Bone marrow (tissue), 2 donors: Measurements from ENCODE around the gene VWA7.
A peak's percentile ranks its signal among the peaks of the same experiment; 100 is the strongest.

ENCODE experiments used
- DNase-seq, 2 donors: peaks; one replicate each; lab custom pipeline; 2025; lab: John Stamatoyannopoulos, UW

Gene VWA7

GRCh38 chr6:31758281-31758680 is 18.8 kb downstream of the VWA7 start:
- DNase-seq, result no peak

- DNase-seq, result no peak
Measured at GRCh38 chr6:31752739-31753319, 24.3 kb downstream of the VWA7 start.

GRCh38 chr6:31750411-31751022 is 26.6 kb downstream of the VWA7 start:
- no peak for DNase-seq

GRCh38 chr6:31749301-31750036 is 27.7 kb downstream of the VWA7 start:
- no peak for DNase-seq

- no peak for DNase-seq
Measured at GRCh38 chr6:31744422-31744821, 32.7 kb downstream of the VWA7 start.

- no peak for DNase-seq
Measured at GRCh38 chr6:31742894-31743293, 34.2 kb downstream of the VWA7 start.

- no peak for DNase-seq
Measured at GRCh38 chr6:31741815-31742214, 35.3 kb downstream of the VWA7 start.

- peak in 1 of 2 donors; percentile 45 for DNase-seq
Measured at GRCh38 chr6:31740397-31741223, 36.5 kb downstream of the VWA7 start.

- peak; percentile 84 to 95 for DNase-seq
Measured at GRCh38 chr6:31739639-31740396, 37.3 kb downstream of the VWA7 start, which contains the start of gene MSH5. Gene MSH5, plus strand, starts transcription at chr6:31740005. Its CDS starts 462 bp downstream, at chr6:31740467.

GRCh38 chr6:31737991-31738979 is 38.8 kb downstream of the VWA7 start:
- DNase-seq, result peak; percentile 63 to 99

GRCh38 chr6:31737315-31737990 is 39.7 kb downstream of the VWA7 start:
- DNase-seq, result peak; percentile 9 to 42

- peak in 1 of 2 donors; percentile 52 for DNase-seq
Measured at GRCh38 chr6:31736768-31737314, 40.3 kb downstream of the VWA7 start.

- DNase-seq, result peak; percentile 66 to 74
Measured at GRCh38 chr6:31736021-31736767, 40.9 kb downstream of the VWA7 start, which contains the start of gene CLIC1. Gene CLIC1, minus strand, starts transcription at chr6:31736530. Its CDS starts 230 bp downstream, at chr6:31736300.

- DNase-seq, result peak; percentile 49 to 85
Measured at GRCh38 chr6:31734821-31735406, 42.2 kb downstream of the VWA7 start.

GRCh38 chr6:31734247-31734820 is 42.8 kb downstream of the VWA7 start:
- no peak for DNase-seq

GRCh38 chr6:31733734-31734133 is 43.4 kb downstream of the VWA7 start:
- DNase-seq, result no peak

GRCh38 chr6:31732029-31732428 is 45.1 kb downstream of the VWA7 start:
- no peak for DNase-seq

GRCh38 chr6:31730631-31731086 is 46.5 kb downstream of the VWA7 start:
- DNase-seq, result no peak
